Ovary (tissue), 3 donors: ENCODE data around the gene DDX60.

Experiments
- CTCF ChIP-seq, 3 donors: fragments of 450-650 bp in 2 of 3; fragments of 200-600 bp in 1 of 3; IDR thresholded peaks; one replicate each; pipeline versions ENCODE4 v1.5.1 to v1.8.0; 2016 to 2022; ENCODE audit warnings: antibody characterized with exemption in 3 of 3, mild to moderate bottlenecking in 1 of 3
- EP300 ChIP-seq: sonication (generic); formaldehyde crosslinking; IDR thresholded peaks from one replicate; pipeline ENCODE4 v1.6.1; 2017; ENCODE audit warnings: antibody characterized with exemption
- POLR2A ChIP-seq: fragments of 450-650 bp; IDR thresholded peaks from one replicate; pipeline ENCODE4 v1.6.1; 2017; ENCODE audit warnings: antibody characterized with exemption, mild to moderate bottlenecking, moderate library complexity
- donor health status: DM: no; HTN: no; CAD: no.

GRCh38 chr4:168272488-168272887, 46.1 kb downstream of the DDX60 start:
- TF ChIP-seq POLR2A (no peak), CTCF (IDR thresholded peaks at IDR 0.05) (no peak), EP300 (no peak)
